Measurements from ENCODE around the gene RFLNA. TPM values are rescaled to one million over a fixed set of nuclear protein-coding genes. Genes with fewer than 3 reads are reported as not detected.

Gene RFLNA
- total RNA-seq, 1 experiment from 2014 or later = 5.4 TPM

- intact Hi-C loops (cut with micrococcal nuclease; ENCODE audit: unreplicated experiment) = loop anchor here (5.0 kb wide), 1 partner anchor 272 kb away; no protein-coding TSS in a partner anchor
- TF ChIP-seq TCF7L2 (IDR thresholded peaks at IDR 0.05; ENCODE audit: low read depth, low read length) (no peak), CTCF (IDR thresholded peaks at IDR 0.05) (no peak), SIN3A (IDR thresholded peaks at IDR 0.05; ENCODE audit: borderline replicate concordance, insufficient read depth, low read depth, low read length) (no peak), POLR2AphosphoS5 (IDR thresholded peaks at IDR 0.05; ENCODE audit: low read depth, low read length) (no peak), REST (IDR thresholded peaks at IDR 0.05; ENCODE audit: insufficient read depth in 1 of 2, low read depth in 2 of 2, low read length in 1 of 2) (no peak)
- POLR2A ChIA-PET = no interaction called here
- in situ Hi-C loops (cut with HindIII; ENCODE audit: low pct_unique_long_range_greater_than_20kb, low sequenced_read_pairs) = no loop called here
- Histone ChIP-seq H3K9me3 (ENCODE audit: control insufficient read depth, insufficient read depth, low read depth, low read length) (peaks cover 6% of the 10 kb centered on the region; the same call in 1 of the 2 replicates), H3K27me3 (ENCODE audit: control insufficient read depth, insufficient read depth, low read length) (no peaks in the 10 kb centered on the region), H3K27ac (ENCODE audit: low read length) (no peak overlapping the region), H3K4me1 (ENCODE audit: control insufficient read depth, insufficient read depth, low read length) (peaks cover 6% of the 10 kb centered on the region), H3K36me3 (ENCODE audit: control insufficient read depth, insufficient read depth, low read length) (peaks cover 9% of the 10 kb centered on the region), H3K4me3 (ENCODE audit: low read depth in 2 of 2, low read length in 2 of 2) (no peak overlapping the region)
- DNase-seq (ENCODE audit: low read depth, low spot score) = no peak
- no peak for ATAC-seq
- no TSS peak for BruUV-seq (replicated peaks)
- CTCF ChIA-PET = no interaction called here
Measured at GRCh38 chr12:124323771-124324530, 29.1 kb downstream of the RFLNA start.

GRCh38 chr12:124324803-124325705 is 30.2 kb downstream of the RFLNA start:
- intact Hi-C loops (cut with micrococcal nuclease; ENCODE audit: unreplicated experiment) = loop anchor here (5.0 kb wide), 1 partner anchor 273 kb away; no protein-coding TSS in a partner anchor
- H3K27ac ChIP-seq (ENCODE audit: low read length) = no peak overlapping the region
- peaks cover 6% of the 10 kb centered on the region; the same call in 1 of the 2 replicates for H3K9me3 ChIP-seq (ENCODE audit: control insufficient read depth, insufficient read depth, low read depth, low read length)
- ATAC-seq (no peak), DNase-seq (ENCODE audit: low read depth, low spot score) (no peak)
- ChIA-PET CTCF (no interaction called here), POLR2A (no interaction called here)
- H3K4me3 ChIP-seq (ENCODE audit: low read depth in 2 of 2, low read length in 2 of 2) = no peak overlapping the region
- no peak for TF ChIP-seq TCF7L2 (IDR thresholded peaks at IDR 0.05; ENCODE audit: low read depth, low read length)
- no peak for TF ChIP-seq POLR2AphosphoS5 (IDR thresholded peaks at IDR 0.05; ENCODE audit: low read depth, low read length)
- TF ChIP-seq CTCF (IDR thresholded peaks at IDR 0.05) = no peak
- no peak for TF ChIP-seq REST (IDR thresholded peaks at IDR 0.05; ENCODE audit: insufficient read depth in 1 of 2, low read depth in 2 of 2, low read length in 1 of 2)
- no peak for TF ChIP-seq SIN3A (IDR thresholded peaks at IDR 0.05; ENCODE audit: borderline replicate concordance, insufficient read depth, low read depth, low read length)
- no peaks in the 10 kb centered on the region for H3K27me3 ChIP-seq (ENCODE audit: control insufficient read depth, insufficient read depth, low read length)
- H3K4me1 ChIP-seq (ENCODE audit: control insufficient read depth, insufficient read depth, low read length) = peaks cover 6% of the 10 kb centered on the region; the same call in 1 of the 2 replicates
- peaks cover 9% of the 10 kb centered on the region for H3K36me3 ChIP-seq (ENCODE audit: control insufficient read depth, insufficient read depth, low read length)
- BruUV-seq (replicated peaks) = TSS peak; percentile 93
- in situ Hi-C loops (cut with HindIII; ENCODE audit: low pct_unique_long_range_greater_than_20kb, low sequenced_read_pairs) = no loop called here
